GM10266 (cell line): ENCODE results near the gene FCN3.

Source experiments
- DNase-seq: peaks from one replicate; pipeline ENCODE4 v3.0.0; 2012; ENCODE audit errors: extremely low spot score
- CTCF ChIP-seq: IDR thresholded peaks from 2 replicates; pipeline ENCODE4 v1.5.1; 2012; ENCODE audit warnings: mild to moderate bottlenecking, low read depth; ENCODE audit not compliant: control insufficient read depth, insufficient read depth; ENCODE audit errors: missing control alignments

FCN3 gene

GRCh38 chr1:27359822-27360158, 14.8 kb downstream of the FCN3 start:
- no peak for TF ChIP-seq CTCF
- no peak for DNase-seq

- DNase-seq, result no peak
- no peak for TF ChIP-seq CTCF
Observed at GRCh38 chr1:27358928-27359313, 15.7 kb downstream of the FCN3 start.

- TF ChIP-seq CTCF, result no peak
- no peak for DNase-seq
Observed at GRCh38 chr1:27358038-27358927, 16.3 kb downstream of the FCN3 start.

GRCh38 chr1:27357281-27358037, 17.2 kb downstream of the FCN3 start:
- peak; percentile 97 for DNase-seq
- peak; percentile 91 for TF ChIP-seq CTCF

- no peak for DNase-seq
- TF ChIP-seq CTCF, result no peak
Observed at GRCh38 chr1:27356619-27357280, 17.9 kb downstream of the FCN3 start.

- no peak for DNase-seq
- no peak for TF ChIP-seq CTCF
Observed at GRCh38 chr1:27356277-27356618, 18.4 kb downstream of the FCN3 start.
